H54 (cell line): Measurements from ENCODE around the gene SMURF2.
A peak's percentile ranks its signal among the peaks of the same experiment; 100 is the strongest.
"Not testable (repeated sequence)": the region's sequence is repeated elsewhere in the genome, so short reads cannot be mapped to it uniquely, and the experiment has no call there.

Experiments
- DNase-seq: peaks from one replicate; pipeline ENCODE4 v3.0.0; 2011; ENCODE audit warnings: low spot score, mixed read lengths; ENCODE audit not compliant: insufficient read length
- FAIRE-seq: peaks from 3 replicates; lab custom pipeline; 2011; peaks lifted over from hg19 to GRCh38; lab: Jason Lieb, UNC
- POLR2A ChIP-seq: IDR thresholded peaks from 2 replicates; pipeline ENCODE4 v1.6.1; 2011; ENCODE audit warnings: low read depth, mild to moderate bottlenecking, low read length

SMURF2 gene

GRCh38 chr17:64630309-64631223 lies 31.5 kb downstream of the SMURF2 start:
- FAIRE-seq (no peak), DNase-seq (no peak)
- TF ChIP-seq POLR2A, result no peak

DNA sequence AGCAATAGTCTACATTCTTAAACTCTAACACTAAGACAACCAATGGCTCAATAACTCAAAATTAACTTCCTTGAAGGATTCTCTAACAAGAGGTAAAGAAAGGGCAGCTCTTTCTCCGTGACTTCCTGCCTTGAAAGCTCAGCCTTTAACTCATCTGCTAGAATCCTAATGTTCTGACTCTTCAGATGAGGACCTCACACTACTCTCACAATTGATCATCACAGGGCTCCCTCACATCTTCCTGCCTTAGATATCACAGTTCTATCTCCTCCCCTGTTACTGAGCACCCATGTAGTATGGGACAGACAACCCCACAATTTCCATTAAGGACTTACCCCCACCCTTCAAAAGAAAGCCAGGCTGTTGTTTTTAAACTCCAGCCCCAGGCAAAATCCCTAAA lies 33.5 kb downstream of the SMURF2 start:
- DNase-seq, result no peak
- TF ChIP-seq POLR2A, result no peak
- no peak for FAIRE-seq

- DNase-seq (no peak), FAIRE-seq (no peak)
- TF ChIP-seq POLR2A, result no peak
These were observed 34.3 kb downstream of the SMURF2 start for GRCh38 chr17:64627797-64628196.

- DNase-seq, result no peak
- no peak for FAIRE-seq
These were observed 35.3 kb downstream of the SMURF2 start for GRCh38 chr17:64626827-64627226.

GRCh38 chr17:64625541-64625940 lies 36.6 kb downstream of the SMURF2 start:
- no peak for TF ChIP-seq POLR2A
- FAIRE-seq, result peak; percentile 27

More at GRCh38 chr17:64626827-64627226, 35.3 kb downstream of the SMURF2 start:
- TF ChIP-seq POLR2A, result no peak

DNA sequence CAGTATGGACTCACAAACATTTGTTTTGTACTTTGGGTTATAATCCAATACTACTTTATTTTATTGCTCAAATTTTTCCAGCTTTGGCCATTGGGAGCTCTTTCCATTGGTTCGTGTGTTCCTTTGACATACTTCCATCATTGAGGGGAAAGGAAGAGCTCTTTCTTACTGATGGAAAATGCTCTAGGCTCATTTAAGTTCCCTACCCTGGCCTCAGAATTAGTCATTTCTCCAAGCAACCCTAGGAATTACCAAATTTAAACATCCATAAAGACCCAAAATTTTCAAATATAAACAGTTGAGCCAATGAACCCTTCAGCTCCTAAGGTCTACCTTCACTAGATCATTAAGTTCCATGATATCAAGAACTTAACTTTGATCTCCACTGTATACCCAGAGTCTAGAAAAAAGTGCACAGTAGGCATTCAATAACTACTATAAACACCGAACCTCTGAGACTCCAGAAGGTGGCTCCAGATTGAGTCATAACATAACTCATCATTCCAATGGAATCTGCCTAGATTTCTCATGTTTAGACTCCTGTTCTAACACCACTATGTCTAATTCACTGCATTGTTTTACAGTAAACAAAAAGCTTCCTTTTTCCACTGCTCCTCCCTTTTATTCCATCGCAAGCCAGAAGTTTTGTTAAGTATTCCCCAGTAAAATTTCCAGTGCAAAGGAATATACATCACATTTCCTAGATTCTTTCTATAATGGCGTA lies 39.0 kb downstream of the SMURF2 start:
- TF ChIP-seq POLR2A, result no peak
- DNase-seq (peak; percentile 52), FAIRE-seq (peak; percentile 95)

More at GRCh38 chr17:64625541-64625940, 36.6 kb downstream of the SMURF2 start:
- DNase-seq, result no peak

DNA sequence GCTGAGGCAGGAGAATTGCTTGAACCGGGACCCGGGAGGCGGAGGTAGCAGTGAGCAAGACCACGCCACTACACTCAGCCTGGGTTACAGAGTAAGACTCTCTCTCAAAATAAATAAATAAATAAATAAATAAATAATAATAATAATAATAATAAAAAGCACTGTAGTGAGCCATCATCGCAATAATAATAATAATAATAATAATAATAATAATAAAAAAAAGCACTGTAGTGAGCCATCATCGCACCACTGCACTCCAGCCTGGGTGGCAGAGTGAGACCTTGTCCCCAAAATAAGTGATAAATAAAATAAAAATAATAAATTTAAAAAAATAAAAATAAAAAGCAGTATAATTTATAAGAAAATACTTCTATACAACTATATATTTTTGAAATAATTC lies 40.3 kb downstream of the SMURF2 start:
- TF ChIP-seq POLR2A, result no peak
- no peak for DNase-seq
- FAIRE-seq, result no peak

DNA sequence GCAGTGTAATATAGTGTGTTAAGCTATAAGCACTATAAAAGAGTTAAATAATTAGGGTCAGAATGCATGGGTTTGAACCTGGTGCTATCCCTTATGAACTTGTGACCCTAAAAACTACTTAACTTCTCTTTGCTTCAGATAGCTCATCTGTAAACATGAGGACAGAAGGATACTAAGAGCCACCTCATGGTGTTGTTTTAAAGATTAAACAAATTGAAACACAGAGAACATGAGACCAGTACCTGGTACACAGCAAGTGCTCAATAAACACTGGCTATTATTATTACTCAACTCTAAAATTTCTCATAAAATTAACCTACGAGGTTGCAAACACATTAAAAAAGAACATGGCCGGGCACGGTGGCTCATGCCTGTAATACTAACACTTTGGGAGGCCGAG lies 43.3 kb downstream of the SMURF2 start:
- FAIRE-seq, result no peak
- TF ChIP-seq POLR2A, result no peak
- no peak for DNase-seq

- FAIRE-seq (no peak), DNase-seq (no peak)
- no peak for TF ChIP-seq POLR2A
These were observed 44.9 kb downstream of the SMURF2 start for GRCh38 chr17:64617125-64617780.

DNA sequence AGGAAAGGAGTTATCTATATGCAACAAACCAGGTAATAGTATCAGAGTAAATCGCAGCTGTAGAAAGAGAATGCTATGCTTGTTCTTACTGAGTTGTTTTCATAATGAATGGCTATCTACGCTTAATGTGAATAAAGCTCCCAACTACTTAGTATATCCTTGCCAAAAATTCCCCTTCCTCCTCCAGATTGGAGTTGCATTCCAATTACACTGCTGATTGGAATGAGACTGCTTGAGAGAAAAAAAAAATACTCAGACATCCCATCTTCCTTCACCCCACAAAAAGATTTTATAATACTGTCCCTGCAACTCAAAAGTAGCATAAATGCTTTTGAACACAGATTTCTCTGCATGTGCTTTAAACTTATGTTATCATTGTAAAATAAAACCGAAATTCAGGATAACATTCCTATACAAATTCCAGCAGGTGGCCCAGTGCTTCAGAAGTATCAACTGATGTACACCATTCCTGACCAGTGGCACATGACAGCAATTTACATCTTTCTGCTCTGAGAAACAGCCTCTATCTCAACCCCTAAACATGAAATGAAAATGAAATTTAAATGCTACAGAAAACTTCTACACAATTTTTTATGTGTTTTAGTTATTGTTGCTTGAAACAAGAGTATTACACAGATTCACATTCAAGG lies 47.0 kb downstream of the SMURF2 start:
- peak; percentile 53 for FAIRE-seq
- TF ChIP-seq POLR2A, result no peak
- no peak for DNase-seq

DNA sequence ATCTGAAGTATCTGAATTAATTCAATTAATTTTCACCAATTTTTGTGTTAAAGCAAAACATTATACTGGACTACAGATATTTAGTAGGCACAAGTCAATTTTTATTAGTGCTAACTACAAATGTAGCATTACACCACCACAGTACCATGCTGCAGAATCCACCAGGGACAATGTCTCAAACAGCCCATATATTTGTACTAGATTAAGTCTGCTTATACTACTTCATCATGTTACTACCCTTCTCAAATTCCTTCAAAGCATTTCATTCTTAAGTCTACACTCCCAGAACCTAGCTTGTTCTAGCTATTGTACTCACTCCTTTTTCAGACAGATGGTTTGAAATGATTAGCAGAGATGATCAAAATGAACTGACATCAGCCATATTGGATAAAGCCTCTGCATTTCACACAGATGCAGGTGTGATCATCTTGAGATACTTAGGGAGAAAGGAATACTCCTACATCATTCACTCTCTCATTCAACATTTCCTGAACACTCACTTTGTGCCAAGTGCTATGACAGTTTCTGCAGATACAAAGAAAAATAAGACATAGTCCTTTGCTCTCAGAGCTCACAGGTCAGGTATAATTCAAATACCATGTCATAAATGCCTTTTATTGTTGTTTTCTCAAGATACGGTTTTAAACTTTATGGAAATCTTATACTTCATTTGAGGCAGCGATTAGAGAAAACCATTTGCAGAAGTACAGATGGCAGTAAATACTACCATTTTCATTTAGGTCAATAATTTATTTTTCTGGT lies 47.7 kb downstream of the SMURF2 start:
- DNase-seq (no peak), FAIRE-seq (no peak)
- TF ChIP-seq POLR2A, result no peak

GRCh38 chr17:64611369-64611768 lies 50.7 kb downstream of the SMURF2 start:
- TF ChIP-seq POLR2A, result no peak
- no peak for FAIRE-seq

GRCh38 chr17:64610244-64610643 lies 51.9 kb downstream of the SMURF2 start:
- FAIRE-seq, DNase-seq: not testable (repeated sequence)

More at GRCh38 chr17:64611369-64611768, 50.7 kb downstream of the SMURF2 start:
- no peak for DNase-seq
